Activated CD4-positive, alpha-beta T cell treated with anti-CD3 and anti-CD28 coated beads, Interleukin-2, amount 10 ng/mL, durations not matched to agents 24 days and 14 days (primary cell): ENCODE results near the gene LONRF3. TPM values are rescaled to one million over a fixed set of nuclear protein-coding genes. Genes with fewer than 3 reads are reported as not detected.

Experiments
- DNase-seq: peaks from one replicate; pipeline ENCODE4 v3.0.0; 2022
- H3K27ac Mint-ChIP-seq: one replicate; pipeline ENCODE4 v1.8.0; 2022; ENCODE audit warnings: mild to moderate bottlenecking, mixed read lengths
- H3K27me3 Mint-ChIP-seq: one replicate; pipeline ENCODE4 v1.8.0; 2022; ENCODE audit warnings: mixed read lengths
- H3K36me3 Mint-ChIP-seq: one replicate; pipeline ENCODE4 v1.8.0; 2022; ENCODE audit warnings: low read depth, mild to moderate bottlenecking, mixed read lengths
- H3K4me1 Mint-ChIP-seq: one replicate; pipeline ENCODE4 v1.8.0; 2021; ENCODE audit warnings: mixed read lengths
- H3K4me3 Mint-ChIP-seq: one replicate; pipeline ENCODE4 v1.8.0; 2022; ENCODE audit warnings: mild to moderate bottlenecking, moderate library complexity, mixed read lengths
- H3K9me3 Mint-ChIP-seq: one replicate; pipeline ENCODE4 v1.8.0; 2021; ENCODE audit warnings: mixed read lengths
- intact Hi-C: fragments of 100-400 bp; cut with micrococcal nuclease; formaldehyde crosslinking; loops from one replicate; pipeline ENCODE4 v1.15.1; 2023
- total RNA-seq: library from RNA; stranded (reverse); gene quantifications from 2 replicates; pipeline ENCODE4 v1.2.3, GENCODE V29; 2022

The LONRF3 gene
- total RNA-seq, 1 donor from 2014 or later: 0.75 TPM

DNA sequence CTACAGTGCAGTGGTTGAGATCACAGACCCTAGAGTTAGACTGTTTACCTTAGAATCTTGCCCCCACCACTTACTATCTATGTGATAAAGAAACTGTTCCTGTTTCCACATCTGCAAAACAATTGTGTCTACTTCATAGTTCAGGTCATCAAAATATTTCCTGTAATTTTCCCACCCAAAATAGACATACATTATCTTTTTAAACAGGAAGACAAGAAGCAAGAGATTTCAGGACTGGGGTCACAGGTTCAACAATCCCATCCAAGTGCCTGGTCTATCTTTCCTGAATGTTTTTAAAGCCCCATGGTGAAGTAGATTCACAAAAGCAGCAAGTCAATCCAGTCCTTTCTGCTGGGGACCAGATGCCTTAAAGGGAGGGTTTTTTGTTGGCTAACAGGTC lies 56.6 kb downstream of the LONRF3 start:
- Mint-ChIP-seq H3K27ac (no peak overlapping the region), H3K4me3 (no peak overlapping the region), H3K36me3 (no peaks in the 10 kb centered on the region), H3K4me1 (no peaks in the 10 kb centered on the region), H3K27me3 (no peaks in the 10 kb centered on the region), H3K9me3 (no peaks in the 10 kb centered on the region)
- intact Hi-C loops: no loop called here
- no peak for DNase-seq

GRCh38 chrX:119036107-119037029 lies 62.0 kb downstream of the LONRF3 start:
- Mint-ChIP-seq H3K9me3 (no peaks in the 10 kb centered on the region), H3K27ac (no peak overlapping the region), H3K27me3 (no peaks in the 10 kb centered on the region), H3K4me3 (no peak overlapping the region), H3K36me3 (no peaks in the 10 kb centered on the region), H3K4me1 (no peaks in the 10 kb centered on the region)
- intact Hi-C loops: no loop called here
- DNase-seq: no peak

GRCh38 chrX:119040432-119040831 lies 66.0 kb downstream of the LONRF3 start:
- Mint-ChIP-seq H3K4me3 (no peak overlapping the region), H3K27ac (no peak overlapping the region), H3K4me1 (no peaks in the 10 kb centered on the region), H3K36me3 (no peaks in the 10 kb centered on the region), H3K9me3 (no peaks in the 10 kb centered on the region), H3K27me3 (no peaks in the 10 kb centered on the region)
- no peak for DNase-seq
- intact Hi-C loops: no loop called here

- H3K27me3 Mint-ChIP-seq: no peaks in the 10 kb centered on the region
- intact Hi-C loops: no loop called here
Measured at GRCh38 chrX:119041175-119041574, 66.8 kb downstream of the LONRF3 start.

GRCh38 chrX:119042040-119042439 lies 67.6 kb downstream of the LONRF3 start:
- Mint-ChIP-seq H3K36me3 (no peaks in the 10 kb centered on the region), H3K4me1 (no peaks in the 10 kb centered on the region), H3K4me3 (no peak overlapping the region), H3K27me3 (no peaks in the 10 kb centered on the region), H3K9me3 (no peaks in the 10 kb centered on the region), H3K27ac (no peak overlapping the region)
- no peak for DNase-seq
- intact Hi-C loops: no loop called here

More at GRCh38 chrX:119041175-119041574, 66.8 kb downstream of the LONRF3 start:
- H3K36me3 Mint-ChIP-seq: no peaks in the 10 kb centered on the region
- H3K4me1 Mint-ChIP-seq: no peaks in the 10 kb centered on the region
- DNase-seq: no peak
- no peaks in the 10 kb centered on the region for H3K9me3 Mint-ChIP-seq
- H3K4me3 Mint-ChIP-seq: no peak overlapping the region
- H3K27ac Mint-ChIP-seq: no peak overlapping the region

GRCh38 chrX:119042996-119043395 lies 68.6 kb downstream of the LONRF3 start:
- Mint-ChIP-seq H3K36me3 (no peaks in the 10 kb centered on the region), H3K27ac (no peak overlapping the region), H3K9me3 (no peaks in the 10 kb centered on the region), H3K4me3 (no peak overlapping the region), H3K4me1 (no peaks in the 10 kb centered on the region), H3K27me3 (no peaks in the 10 kb centered on the region)
- no peak for DNase-seq
- intact Hi-C loops: no loop called here

DNA sequence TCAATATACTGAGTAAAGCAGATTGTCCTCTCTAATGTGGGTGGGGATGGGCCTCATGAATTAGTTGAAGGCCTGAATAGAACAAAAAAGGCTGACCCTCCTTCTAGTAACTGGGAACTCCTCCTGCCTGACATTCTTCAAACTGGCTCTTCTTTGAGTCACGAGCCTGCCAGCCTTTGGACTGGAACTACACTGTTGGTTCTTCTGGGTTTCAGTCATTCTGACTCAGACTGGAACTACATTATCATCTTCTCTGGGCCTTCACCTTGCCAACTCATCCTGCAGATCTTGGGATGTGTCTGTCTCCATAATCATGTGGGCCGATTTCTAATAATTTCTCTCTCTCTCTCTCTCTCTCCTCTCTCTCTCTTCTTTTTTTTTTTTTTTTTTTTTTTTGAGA lies 71.5 kb downstream of the LONRF3 start:
- H3K27ac Mint-ChIP-seq: no peak overlapping the region
- peaks cover 3% of the 10 kb centered on the region for H3K27me3 Mint-ChIP-seq
- H3K4me1 Mint-ChIP-seq: no peaks in the 10 kb centered on the region
- no peaks in the 10 kb centered on the region for H3K36me3 Mint-ChIP-seq
- no peaks in the 10 kb centered on the region for H3K9me3 Mint-ChIP-seq
- intact Hi-C loops: no loop called here
- no peak for DNase-seq
- no peak overlapping the region for H3K4me3 Mint-ChIP-seq

DNA sequence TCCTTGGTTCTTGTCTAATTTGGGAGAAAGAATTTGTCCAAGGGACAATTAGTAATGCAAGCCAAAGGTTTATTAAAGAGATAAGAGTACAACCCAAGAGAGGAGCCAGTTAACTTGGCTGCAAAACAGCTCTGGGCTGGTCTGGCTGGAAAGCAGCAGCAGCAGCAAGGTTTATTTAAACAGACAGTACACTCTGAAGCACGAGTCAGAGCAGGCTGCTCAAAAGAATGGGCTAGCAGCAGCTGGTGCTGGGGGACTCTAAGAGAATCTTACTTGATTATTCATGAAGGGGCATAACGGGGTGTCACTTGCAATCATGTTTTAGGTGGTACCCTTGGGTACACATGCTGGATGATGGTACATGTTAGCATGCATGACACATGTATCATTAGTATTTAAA lies 81.3 kb downstream of the LONRF3 start:
- H3K27me3 Mint-ChIP-seq: peaks cover 2% of the 10 kb centered on the region
- H3K4me3 Mint-ChIP-seq: no peak overlapping the region
- no peaks in the 10 kb centered on the region for H3K9me3 Mint-ChIP-seq
- no peaks in the 10 kb centered on the region for H3K36me3 Mint-ChIP-seq
- DNase-seq: no peak
- H3K27ac Mint-ChIP-seq: no peak overlapping the region
- intact Hi-C loops: no loop called here
- H3K4me1 Mint-ChIP-seq: no peaks in the 10 kb centered on the region

- no peak overlapping the region for H3K27ac Mint-ChIP-seq
- no peak for DNase-seq
- H3K9me3 Mint-ChIP-seq: no peaks in the 10 kb centered on the region
- H3K27me3 Mint-ChIP-seq: peaks cover 7% of the 10 kb centered on the region
- intact Hi-C loops: no loop called here
- H3K4me3 Mint-ChIP-seq: no peak overlapping the region
- H3K4me1 Mint-ChIP-seq: no peaks in the 10 kb centered on the region
- H3K36me3 Mint-ChIP-seq: no peaks in the 10 kb centered on the region
Measured at GRCh38 chrX:119062750-119063374, 88.4 kb downstream of the LONRF3 start.

DNA sequence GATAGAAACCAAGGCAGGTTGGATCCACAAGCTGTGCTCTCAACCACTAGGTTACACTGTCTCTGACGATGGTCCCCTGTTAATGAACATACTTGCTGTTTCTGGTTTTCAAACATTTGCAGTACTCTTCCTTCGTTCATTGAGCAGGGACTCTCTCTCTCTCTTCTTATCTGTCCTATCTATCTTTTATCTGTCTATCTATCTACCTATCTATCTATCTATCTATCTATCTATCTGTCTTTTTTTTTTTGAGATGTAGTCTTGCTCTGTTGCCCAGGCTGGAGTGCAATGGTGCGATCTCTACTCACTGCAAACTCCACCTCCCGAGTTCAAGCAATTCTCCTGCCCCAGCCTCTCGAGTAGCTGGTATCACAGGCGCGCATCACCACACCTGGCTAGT lies 89.0 kb downstream of the LONRF3 start:
- Mint-ChIP-seq H3K9me3 (no peaks in the 10 kb centered on the region), H3K36me3 (no peaks in the 10 kb centered on the region), H3K4me1 (no peaks in the 10 kb centered on the region), H3K27ac (no peak overlapping the region), H3K4me3 (no peak overlapping the region), H3K27me3 (peaks cover 7% of the 10 kb centered on the region)
- intact Hi-C loops: no loop called here
- DNase-seq: no peak

DNA sequence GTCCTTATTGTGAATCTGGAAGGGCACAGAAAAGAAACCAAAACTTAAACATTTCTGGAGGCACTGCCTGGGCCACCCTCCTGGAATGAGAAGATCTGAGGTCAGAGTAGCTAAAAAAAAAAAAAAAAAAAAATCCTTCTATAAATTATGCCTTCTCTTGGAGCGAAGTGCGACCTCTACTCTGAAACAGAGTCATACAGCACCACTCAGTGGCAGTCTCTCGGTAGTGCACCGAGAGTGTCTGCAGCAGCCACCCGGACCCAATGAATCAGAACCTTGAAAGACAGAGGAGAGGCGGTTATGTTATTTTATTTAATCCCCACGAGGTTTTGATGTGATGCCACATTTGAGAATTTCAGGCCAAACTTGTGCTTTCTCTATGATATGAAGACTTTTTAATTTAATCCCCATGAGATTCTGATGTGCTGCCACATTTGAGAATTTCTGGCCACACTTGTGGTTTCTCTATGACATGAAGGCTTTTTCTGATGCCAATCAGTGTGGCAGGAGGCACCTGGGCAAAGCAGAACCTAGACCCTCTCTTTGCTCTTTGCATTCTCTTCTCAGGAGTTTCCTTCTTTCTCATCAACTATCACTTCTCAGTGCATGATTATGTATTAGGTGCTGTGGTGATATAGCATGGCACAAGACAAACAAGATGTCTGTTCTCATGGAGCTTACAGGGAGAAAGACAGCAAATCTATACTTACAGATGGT lies 92.8 kb downstream of the LONRF3 start:
- intact Hi-C loops: loop anchor here (2.0 to 5.0 kb wide), 2 partner anchors 60 to 220 kb away; no protein-coding TSS in a partner anchor
- no peaks in the 10 kb centered on the region for H3K4me1 Mint-ChIP-seq
- H3K27ac Mint-ChIP-seq: no peak overlapping the region
- H3K36me3 Mint-ChIP-seq: no peaks in the 10 kb centered on the region
- peak; percentile 69 for DNase-seq
- H3K9me3 Mint-ChIP-seq: no peaks in the 10 kb centered on the region
- H3K4me3 Mint-ChIP-seq: no peak overlapping the region
- H3K27me3 Mint-ChIP-seq: peaks cover 2% of the 10 kb centered on the region
